GM10266 (cell line): ENCODE results near the gene RNF181.

Source experiments
- DNase-seq: peaks from one replicate; pipeline ENCODE4 v3.0.0; 2012; ENCODE audit errors: extremely low spot score
- CTCF ChIP-seq: IDR thresholded peaks from 2 replicates; pipeline ENCODE4 v1.5.1; 2012; ENCODE audit warnings: mild to moderate bottlenecking, low read depth; ENCODE audit not compliant: control insufficient read depth, insufficient read depth; ENCODE audit errors: missing control alignments

Gene RNF181

GRCh38 chr2:85628658-85629057 lies 33.1 kb downstream of the RNF181 start:
- TF ChIP-seq CTCF = no peak
- DNase-seq = peak; percentile 33

- TF ChIP-seq CTCF = no peak
- no peak for DNase-seq
These were observed 35.8 kb downstream of the RNF181 start for GRCh38 chr2:85631316-85631715.

GRCh38 chr2:85635011-85635410 lies 39.5 kb downstream of the RNF181 start:
- no peak for DNase-seq
- TF ChIP-seq CTCF = no peak

GRCh38 chr2:85635636-85636035 lies 40.1 kb downstream of the RNF181 start:
- no peak for TF ChIP-seq CTCF
- no peak for DNase-seq

GRCh38 chr2:85642725-85643124 lies 47.2 kb downstream of the RNF181 start:
- no peak for DNase-seq

GRCh38 chr2:85644909-85645308 lies 49.4 kb downstream of the RNF181 start:
- DNase-seq = no peak
- TF ChIP-seq CTCF = no peak

More at GRCh38 chr2:85642725-85643124, 47.2 kb downstream of the RNF181 start:
- no peak for TF ChIP-seq CTCF

GRCh38 chr2:85646166-85646565 lies 50.6 kb downstream of the RNF181 start:
- DNase-seq = no peak
- TF ChIP-seq CTCF = no peak
